Measurements from ENCODE around the gene IQSEC1.
A peak's percentile ranks its signal among the peaks of the same experiment; 100 is the strongest.
"Not testable (repeated sequence)": the region's sequence is repeated elsewhere in the genome, so short reads cannot be mapped to it uniquely, and the experiment has no call there.

Gene IQSEC1

GRCh38 chr3:12882336-12883310 lies 190.6 kb downstream of the IQSEC1 start:
- DNase-seq: peak in 3 of 10 donors; percentile 67 to 77 (median 69)
- intact Hi-C loops (cut with DNase I): no loop called here

DNA sequence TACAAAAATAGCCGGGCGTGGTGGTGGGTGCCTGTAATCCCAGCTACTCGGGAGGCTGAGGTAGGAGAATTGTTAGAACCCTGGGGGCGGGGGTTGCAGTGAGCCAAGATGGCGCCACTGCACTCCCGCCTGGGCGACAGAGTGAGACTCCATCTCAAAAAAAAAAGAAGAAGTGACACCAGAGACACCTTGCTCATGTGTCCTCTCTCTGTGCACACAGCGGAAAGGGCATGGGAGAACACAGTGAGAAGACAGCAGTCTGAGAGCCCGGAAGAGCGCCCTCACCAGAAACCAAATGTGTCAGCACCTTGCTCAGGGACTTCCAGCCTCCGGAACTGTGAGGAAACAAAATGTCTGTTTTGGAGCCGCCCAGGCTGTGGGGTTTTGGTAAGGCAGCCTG lies 191.4 kb downstream of the IQSEC1 start:
- intact Hi-C loops (cut with DNase I): not testable (repeated sequence)
- peak in 1 of 10 donors; percentile 59 for DNase-seq

- peak in 4 of 10 donors; percentile 34 to 88 (median 78) for DNase-seq
- intact Hi-C loops (cut with DNase I): no loop called here
Measured at GRCh38 chr3:12879191-12879815, 193.9 kb downstream of the IQSEC1 start.

GRCh38 chr3:12878758-12879157 lies 194.5 kb downstream of the IQSEC1 start:
- DNase-seq; intact Hi-C loops (cut with DNase I): not testable (repeated sequence)

DNA sequence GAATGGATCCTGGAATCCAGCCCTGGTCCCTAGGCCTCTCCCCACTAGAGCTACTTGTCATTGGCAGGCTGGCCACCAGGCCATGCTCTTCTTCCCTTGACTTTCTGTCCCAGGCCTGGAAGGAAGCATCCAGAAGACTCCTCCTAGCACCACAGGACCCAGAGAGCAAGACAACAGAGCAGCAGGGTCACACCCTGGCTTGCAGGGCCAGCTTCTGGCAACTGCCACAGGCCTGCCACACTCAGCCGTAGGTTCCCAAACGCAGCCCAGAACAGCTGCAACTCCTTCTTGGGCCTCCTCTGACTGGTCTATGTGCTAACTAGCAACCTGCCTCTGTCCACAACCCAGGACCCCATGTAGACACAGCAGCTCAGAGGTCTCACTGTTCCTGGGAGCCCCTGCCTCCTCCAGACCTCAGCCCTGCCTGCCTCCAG lies 195.1 kb downstream of the IQSEC1 start:
- intact Hi-C loops (cut with DNase I): no loop called here
- DNase-seq: peak in 2 of 10 donors; percentile 31 to 51

DNA sequence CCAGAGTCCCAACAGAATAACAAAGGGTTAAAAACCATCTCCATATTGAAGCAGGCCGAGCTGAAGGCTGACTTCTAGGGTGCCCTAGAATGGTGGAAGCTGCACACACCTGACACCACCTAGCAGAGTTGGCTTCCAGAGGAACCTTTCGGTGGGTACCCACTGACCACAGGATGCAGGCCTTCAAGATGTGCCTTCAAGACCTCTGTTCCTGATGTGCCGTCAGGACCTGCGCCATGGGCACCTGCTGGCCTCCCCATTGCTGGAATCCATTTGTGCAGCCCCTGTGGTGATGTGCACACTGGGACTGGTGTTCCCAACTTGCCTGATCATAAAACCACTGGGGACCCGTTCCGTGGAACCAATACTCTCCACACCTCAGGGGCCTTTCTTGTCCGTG lies 196.2 kb downstream of the IQSEC1 start:
- intact Hi-C loops (cut with DNase I): no loop called here
- peak in 1 of 10 donors; percentile 83 for DNase-seq

DNA sequence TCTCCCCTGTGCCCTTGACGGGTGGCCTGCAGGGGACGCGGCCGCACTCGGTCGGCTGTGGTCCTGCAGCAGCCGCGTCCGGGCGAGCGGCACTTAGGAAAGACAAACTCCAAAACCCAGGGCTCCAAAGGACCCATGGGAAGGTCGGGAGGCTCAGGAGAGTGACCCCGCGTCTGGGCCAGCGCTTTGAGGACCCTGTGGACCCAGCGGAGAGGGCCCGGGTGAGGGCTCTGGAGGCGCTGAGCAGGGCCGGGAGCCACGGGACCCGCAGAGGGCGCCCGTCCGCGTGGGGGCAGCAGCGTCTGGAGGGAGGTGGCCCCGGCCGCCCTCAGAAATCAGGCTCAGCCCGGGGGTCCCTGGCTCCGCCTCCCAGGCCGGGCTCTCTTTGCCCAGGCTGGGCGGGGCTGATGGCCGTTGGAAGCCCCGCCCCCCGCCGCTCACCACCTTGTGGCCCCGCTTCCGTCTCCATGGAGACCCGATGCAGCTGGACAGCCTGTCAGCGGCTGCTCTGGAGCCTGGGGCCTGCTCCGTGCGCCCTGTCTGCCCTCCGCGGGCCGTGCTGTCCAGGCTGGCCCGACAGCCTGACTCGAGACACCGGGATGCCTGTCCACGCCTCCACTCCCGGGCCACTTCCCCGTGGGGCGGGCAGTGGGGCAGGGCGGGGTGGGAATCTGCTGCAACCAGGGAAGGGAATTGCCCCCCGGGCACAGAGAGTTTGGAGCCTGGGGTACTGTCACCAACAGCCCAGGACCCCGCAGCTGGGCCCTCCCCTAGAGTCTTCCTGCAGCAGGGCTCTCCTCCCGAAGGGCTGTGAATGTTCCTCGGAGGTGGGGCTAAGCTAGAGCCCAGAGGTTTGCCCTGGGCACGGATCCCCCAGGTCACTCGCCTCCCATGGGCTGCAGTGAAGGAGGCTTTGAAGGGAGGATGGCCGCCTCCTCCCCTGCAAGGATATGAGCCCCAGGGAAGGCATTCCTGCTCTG lies 197.1 kb downstream of the IQSEC1 start:
- peak in 4 of 10 donors; percentile 19 to 83 (median 46) for DNase-seq
- intact Hi-C loops (cut with DNase I): no loop called here

DNA sequence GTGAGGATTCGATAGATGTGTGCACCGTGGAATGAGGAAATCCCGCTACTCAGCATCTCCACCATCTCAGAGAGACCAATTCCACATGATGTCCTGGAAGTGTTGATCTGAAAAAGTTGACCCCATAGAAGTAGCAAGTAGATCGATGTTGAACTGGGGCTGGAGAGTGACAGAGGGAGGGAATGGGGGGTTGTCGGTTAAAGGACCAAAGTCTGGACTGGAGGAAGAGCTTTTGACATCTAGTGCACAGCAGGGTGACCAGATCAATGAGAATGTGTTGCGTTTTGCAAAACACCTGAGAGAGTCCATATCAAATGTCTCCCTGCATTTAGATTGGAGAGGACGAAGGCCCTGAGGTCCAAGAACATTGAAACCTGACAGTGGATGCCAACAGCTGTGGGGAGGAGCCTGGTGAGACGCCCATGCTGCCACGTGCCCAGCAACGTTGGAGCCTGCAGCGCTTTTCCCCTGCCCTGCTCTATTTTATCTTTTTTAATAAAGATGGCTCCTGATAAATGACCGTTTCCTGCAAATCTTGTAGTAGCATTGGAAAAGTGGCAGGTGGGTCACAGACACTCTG lies 201.7 kb downstream of the IQSEC1 start:
- peak in 3 of 10 donors; percentile 15 to 42 (median 36) for DNase-seq
- intact Hi-C loops (cut with DNase I): no loop called here

- peak in 2 of 10 donors; percentile 60 to 76 for DNase-seq
- intact Hi-C loops (cut with DNase I): no loop called here
Measured at GRCh38 chr3:12870942-12871341, 202.3 kb downstream of the IQSEC1 start.

GRCh38 chr3:12869035-12869621 lies 204.1 kb downstream of the IQSEC1 start:
- DNase-seq: peak in 1 of 10 donors; percentile 88
- intact Hi-C loops (cut with DNase I): loop anchor here (5.0 kb wide), 1 partner anchor 113 kb away; no protein-coding TSS in a partner anchor

DNA sequence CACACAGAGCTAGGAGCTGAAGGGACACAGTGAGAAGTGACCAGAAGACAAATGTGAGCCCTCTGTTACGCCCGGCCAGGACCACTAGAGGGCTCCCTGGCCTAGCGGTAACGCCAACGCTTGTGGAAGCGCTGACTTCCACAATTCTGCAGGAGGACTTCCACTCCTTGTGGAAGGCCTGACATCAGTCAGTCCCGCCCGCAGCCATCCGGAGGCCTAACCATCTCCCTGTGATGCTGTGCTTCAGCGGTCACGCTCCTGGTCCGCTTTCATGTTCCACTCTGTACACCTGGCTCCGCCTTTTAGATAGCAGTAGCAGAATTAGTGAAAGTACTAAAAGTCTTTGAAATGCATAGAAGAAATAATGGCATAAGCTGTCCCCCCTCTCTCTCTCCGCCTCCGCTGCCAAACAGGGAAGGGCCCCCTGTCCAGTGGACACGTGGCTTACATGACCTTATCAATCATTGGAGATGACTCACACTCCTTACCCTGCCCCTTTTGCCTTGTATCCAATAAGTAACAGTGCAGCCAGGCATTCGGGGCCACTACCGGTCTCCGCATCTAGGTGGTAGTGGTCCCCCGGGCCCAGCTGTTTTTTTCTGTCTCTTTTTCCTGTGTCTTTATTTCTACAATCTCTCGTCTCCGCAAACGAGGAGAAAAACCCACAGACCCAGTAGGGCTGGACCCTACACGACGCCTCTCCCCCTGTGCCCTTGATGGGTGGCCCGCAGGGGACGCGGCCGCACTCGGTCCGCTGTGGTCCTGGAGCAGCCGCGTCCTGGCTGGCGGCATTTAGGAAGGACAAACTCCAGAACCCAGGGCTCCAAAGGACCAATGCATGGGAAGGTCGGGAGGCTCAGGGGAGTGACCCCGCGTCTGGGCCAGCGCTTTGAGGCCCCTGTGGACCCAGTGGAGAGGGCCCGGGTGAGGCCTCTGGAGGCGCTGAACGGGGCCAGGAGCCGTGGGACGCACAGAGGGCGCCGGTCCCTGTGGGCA lies 204.9 kb downstream of the IQSEC1 start:
- DNase-seq: peak; percentile 72 to 98 (median 86)
- intact Hi-C loops (cut with DNase I): loop anchor here (1.0 to 5.0 kb wide), 2 partner anchors 24 to 114 kb away; no protein-coding TSS in a partner anchor

GRCh38 chr3:12866836-12867235 lies 206.4 kb downstream of the IQSEC1 start:
- intact Hi-C loops (cut with DNase I): loop anchor here (5.0 kb wide), 1 partner anchor 115 kb away; no protein-coding TSS in a partner anchor
- DNase-seq: peak in 1 of 10 donors; percentile 49

DNA sequence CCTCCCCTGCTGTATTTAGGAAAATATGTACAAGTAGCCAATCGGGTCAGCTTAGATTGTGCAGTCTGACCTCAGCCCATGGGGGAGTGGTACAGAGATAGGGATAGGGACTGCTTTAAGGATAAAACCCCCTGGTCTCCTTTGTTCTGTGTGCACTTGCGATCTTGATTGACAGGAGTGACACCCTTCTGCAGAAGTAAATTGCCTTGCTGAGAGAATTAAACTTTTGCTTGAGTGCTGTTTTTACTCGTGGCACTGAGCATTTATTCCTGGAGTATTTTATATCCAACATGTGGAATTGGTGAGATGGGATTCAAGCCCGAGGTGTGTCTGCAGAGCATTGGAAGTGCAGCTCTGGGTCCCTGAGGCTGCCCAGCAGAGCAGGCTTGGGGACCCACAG lies 208.0 kb downstream of the IQSEC1 start:
- intact Hi-C loops (cut with DNase I): loop anchor here (5.0 kb wide), 1 partner anchor 117 kb away; no protein-coding TSS in a partner anchor
- no peak for DNase-seq

DNA sequence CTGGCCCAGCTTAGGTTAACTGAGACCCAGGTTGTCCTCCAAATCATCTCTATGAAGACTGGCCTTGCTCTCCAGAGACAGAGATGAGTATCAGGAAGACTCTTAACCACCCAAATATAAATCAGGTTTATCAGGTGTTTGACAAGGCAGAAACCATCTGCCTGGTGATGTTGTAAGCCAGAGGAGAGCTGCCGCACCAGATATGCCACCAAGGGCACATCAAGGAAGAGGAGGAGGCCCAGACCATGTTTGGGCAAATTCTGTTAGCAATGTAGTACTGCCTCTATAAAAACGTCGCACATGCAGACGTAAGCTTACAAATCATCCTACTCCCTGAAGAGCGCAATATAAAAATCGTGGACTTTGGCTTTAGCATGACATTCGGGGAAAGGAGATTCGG lies 210.8 kb downstream of the IQSEC1 start:
- intact Hi-C loops (cut with DNase I): no loop called here
- no peak for DNase-seq

- DNase-seq: no peak
- intact Hi-C loops (cut with DNase I): no loop called here
Measured at GRCh38 chr3:12861611-12862010, 211.6 kb downstream of the IQSEC1 start.

DNA sequence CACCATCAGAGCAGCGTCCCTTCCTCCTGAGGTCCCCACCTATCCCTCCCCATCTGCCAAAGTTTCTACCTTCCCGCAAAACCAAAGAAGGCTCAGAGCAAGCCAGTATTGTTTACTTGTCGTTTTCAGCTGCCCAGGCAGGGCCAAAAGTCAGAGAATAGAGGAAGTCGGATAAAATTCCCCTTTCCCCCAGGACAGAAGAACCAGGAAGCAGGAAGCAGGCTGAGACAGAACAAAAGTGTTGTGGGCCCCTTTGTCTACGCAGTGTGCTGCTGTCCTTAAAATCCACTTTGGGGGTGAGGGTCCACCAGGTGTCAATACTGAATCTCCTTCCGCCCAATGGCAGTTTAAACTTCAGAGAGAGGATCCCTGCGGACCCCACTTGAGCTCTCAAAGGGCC lies 213.4 kb downstream of the IQSEC1 start:
- DNase-seq: no peak
- intact Hi-C loops (cut with DNase I): no loop called here

DNA sequence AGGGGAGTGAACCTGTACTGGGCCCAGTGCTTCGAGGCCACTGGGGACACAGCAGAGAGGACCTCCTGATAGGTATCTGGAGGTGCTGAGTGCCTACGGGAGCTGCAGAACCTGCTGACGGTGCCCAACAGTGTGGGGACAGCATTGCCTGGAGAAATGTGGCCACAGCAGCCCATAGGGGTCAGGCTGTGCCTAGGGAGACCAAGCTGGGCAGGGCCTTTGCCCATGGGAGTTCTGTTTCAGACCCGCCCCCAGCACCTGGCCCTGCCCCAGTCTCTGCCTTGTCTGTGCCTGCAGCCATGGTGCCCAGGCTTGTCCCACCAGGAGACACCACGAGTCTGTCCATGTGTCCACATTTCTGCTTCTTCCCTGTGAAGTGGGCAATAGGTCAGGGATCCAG lies 216.6 kb downstream of the IQSEC1 start:
- intact Hi-C loops (cut with DNase I): no loop called here

DNA sequence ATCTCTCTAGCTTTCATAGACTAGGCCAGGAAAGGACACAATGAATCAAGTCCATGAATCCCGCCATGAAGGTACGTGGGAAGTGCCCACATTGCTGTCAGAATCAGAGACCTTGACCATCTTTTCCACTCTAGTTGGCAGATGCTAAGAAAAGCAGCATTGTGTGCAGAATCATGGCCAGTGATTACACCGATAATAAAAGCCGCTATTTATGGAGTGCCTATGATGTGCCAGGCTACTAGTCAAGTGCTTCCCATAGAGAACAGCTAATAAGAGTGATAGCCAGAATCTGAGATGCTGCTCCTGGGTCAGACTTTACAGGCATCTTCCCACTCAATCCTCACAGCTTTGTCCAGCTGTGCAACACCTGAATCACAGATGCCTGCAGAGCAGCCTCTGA lies 218.7 kb downstream of the IQSEC1 start:
- intact Hi-C loops (cut with DNase I): no loop called here
- no peak for DNase-seq

More for the DNA sequence above, 216.6 kb downstream of the IQSEC1 start:
- DNase-seq: peak in 1 of 10 donors; percentile 61
